CD4-positive, alpha-beta T cell treated with Interleukin-21 for 1 hour (primary cell): Measurements from ENCODE around the gene RAB7B.

Experiments
- DNase-seq: peaks from one replicate; pipeline ENCODE4 v3.0.0-alpha.2; 2020

RAB7B gene

GRCh38 chr1:205944525-205944924 is 58.7 kb downstream of the RAB7B start:
- DNase-seq, result no peak

- DNase-seq, result no peak
Observed at GRCh38 chr1:205943245-205943644, 60.0 kb downstream of the RAB7B start, which contains the start of gene SLC26A9. Gene SLC26A9, minus strand, starts transcription at chr1:205943456. Its CDS starts 7,636 bp downstream, at chr1:205935820.

- DNase-seq, result no peak
Observed at GRCh38 chr1:205942631-205943159, 60.5 kb downstream of the RAB7B start.

GRCh38 chr1:205940710-205941109 is 62.5 kb downstream of the RAB7B start:
- DNase-seq, result no peak

GRCh38 chr1:205939690-205940330 is 63.4 kb downstream of the RAB7B start:
- DNase-seq, result no peak

- DNase-seq, result no peak
Observed at GRCh38 chr1:205938682-205939081, 64.5 kb downstream of the RAB7B start.

GRCh38 chr1:205936846-205937586 is 66.2 kb downstream of the RAB7B start:
- no peak for DNase-seq

- DNase-seq, result no peak
Observed at GRCh38 chr1:205936311-205936710, 66.9 kb downstream of the RAB7B start.

- no peak for DNase-seq
Observed at GRCh38 chr1:205935869-205936268, 67.3 kb downstream of the RAB7B start.

- no peak for DNase-seq
Observed at GRCh38 chr1:205934788-205935187, 68.4 kb downstream of the RAB7B start.

- DNase-seq, result no peak
Observed at GRCh38 chr1:205933671-205934618, 69.2 kb downstream of the RAB7B start.

- no peak for DNase-seq
Observed at GRCh38 chr1:205932776-205933175, 70.4 kb downstream of the RAB7B start.

- DNase-seq, result no peak
Observed at GRCh38 chr1:205930799-205931281, 72.4 kb downstream of the RAB7B start.

GRCh38 chr1:205930195-205930577 is 73.0 kb downstream of the RAB7B start:
- DNase-seq, result no peak

GRCh38 chr1:205929496-205930194 is 73.5 kb downstream of the RAB7B start:
- DNase-seq, result no peak

GRCh38 chr1:205928317-205928716 is 74.9 kb downstream of the RAB7B start:
- no peak for DNase-seq

- no peak for DNase-seq
Observed at GRCh38 chr1:205927676-205928075, 75.5 kb downstream of the RAB7B start.

- DNase-seq, result no peak
Observed at GRCh38 chr1:205927247-205927646, 75.9 kb downstream of the RAB7B start.
